Dedifferentiated amniotic fluid mesenchymal stem cell (primary cell): ENCODE measurements around the gene AQP5.

Experiments
- DNase-seq: peaks from one replicate; pipeline ENCODE4 v3.0.0-alpha.2; 2016; ENCODE audit errors: extremely low spot score

Gene AQP5

GRCh38 chr12:49950273-49951251 is 11.1 kb upstream of the AQP5 start, which contains the start of gene AQP2:
TSS of gene AQP2 (plus strand) at chr12:49950737. CDS start at chr12:49950831, 94 bp downstream.
- no peak for DNase-seq

GRCh38 chr12:49951411-49952240 is 10.0 kb upstream of the AQP5 start:
- DNase-seq = no peak

DNA sequence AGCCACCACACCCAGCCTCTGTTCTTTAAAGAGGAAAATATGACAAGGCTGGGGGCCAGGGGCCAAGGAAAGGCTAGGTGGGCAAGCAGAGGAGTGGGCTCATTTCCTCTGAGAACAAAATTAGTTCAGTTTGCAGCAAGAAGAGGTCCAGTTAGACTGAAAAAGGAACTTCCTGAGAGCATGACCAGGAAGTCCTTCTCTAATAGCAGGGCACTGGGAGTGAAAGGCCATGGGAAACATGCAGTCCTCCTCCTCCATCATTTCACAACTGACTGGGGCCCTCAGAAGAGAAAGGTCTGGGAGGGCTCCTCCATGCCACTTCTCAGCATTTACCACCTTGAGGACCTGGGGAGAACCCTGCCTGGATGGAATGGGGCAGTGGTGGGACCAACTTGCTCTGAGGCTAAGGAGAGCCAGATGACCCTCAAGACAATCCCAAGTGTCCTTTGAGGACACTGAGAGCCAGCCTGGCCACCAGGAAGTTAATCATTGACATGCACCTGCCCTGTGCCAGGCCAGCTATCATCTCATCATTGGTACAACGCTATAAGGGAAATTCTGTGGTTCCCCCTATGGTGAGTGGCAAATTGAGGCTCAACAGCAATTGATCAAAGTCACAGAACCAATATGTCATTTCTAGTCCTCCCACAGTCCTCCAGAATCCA is 9.1 kb upstream of the AQP5 start:
- no peak for DNase-seq

- no peak for DNase-seq
Observed at GRCh38 chr12:49953151-49953550, 8.5 kb upstream of the AQP5 start.

- no peak for DNase-seq
Observed at GRCh38 chr12:49953961-49954846, 7.5 kb upstream of the AQP5 start.

DNA sequence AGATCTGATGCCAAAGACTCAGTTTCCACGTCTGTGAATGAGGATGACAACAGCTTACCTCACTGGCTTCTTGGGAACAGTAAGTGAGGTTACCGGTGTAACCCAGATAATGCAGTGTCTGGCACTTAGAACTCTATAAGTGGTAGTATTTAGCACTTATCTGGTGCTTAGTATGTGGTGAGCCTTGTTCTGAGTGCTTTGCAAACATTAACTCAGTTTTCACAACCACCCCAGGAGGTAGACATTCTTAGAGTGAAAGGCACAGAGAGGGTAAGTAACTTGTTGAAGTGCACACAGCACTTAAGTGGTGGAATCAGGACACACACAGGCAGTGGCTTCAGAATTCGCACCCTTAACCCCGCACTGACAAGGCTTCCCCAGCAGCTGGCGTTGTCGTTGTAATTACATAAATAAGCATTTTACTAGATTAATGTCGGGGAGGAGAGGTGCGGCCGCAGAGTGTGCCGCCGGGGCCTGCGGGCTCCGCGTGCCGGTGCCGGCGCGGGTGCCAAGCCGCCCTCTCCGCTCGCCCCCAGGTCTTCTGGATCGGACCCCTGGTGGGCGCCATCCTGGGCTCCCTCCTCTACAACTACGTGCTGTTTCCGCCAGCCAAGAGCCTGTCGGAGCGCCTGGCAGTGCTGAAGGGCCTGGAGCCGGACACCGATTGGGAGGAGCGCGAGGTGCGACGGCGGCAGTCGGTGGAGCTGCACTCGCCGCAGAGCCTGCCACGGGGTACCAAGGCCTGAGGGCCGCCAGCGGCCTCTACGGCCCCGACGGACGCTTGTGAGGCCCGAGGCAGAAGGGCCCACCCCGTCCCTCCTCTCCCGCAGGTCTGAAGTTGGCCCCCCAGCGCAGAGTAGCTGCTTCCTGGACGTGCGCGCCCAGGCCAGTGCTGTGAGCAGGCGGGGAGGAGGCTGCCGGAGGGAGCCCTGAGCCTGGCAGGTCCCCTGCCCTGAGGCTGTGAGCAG is 6.5 kb upstream of the AQP5 start:
- DNase-seq = no peak

- no peak for DNase-seq
Observed at GRCh38 chr12:49955899-49956662, 5.6 kb upstream of the AQP5 start.

GRCh38 chr12:49956663-49957569 is 4.8 kb upstream of the AQP5 start:
- no peak for DNase-seq

DNA sequence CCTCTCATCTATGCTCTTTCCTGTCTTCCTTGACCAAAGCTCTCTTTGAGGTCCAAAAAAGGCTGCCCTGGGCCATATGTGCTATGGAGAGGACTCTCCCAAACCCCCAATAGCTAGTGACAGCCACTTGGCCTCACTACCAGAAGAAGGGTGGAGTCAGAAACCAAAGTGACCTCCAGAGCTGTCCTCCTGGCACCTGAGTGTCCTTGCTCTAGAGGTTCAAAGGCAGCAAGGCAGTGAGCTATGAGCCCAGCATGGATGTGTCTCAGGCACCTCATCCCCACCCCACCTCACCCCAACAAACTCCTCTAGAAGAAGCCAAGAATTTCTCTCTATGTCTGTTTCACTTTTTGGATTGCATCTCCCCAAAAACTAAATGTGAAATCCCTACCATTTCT is 4.1 kb upstream of the AQP5 start:
- no peak for DNase-seq

GRCh38 chr12:49959685-49960473 is 1.8 kb upstream of the AQP5 start:
- DNase-seq = no peak

GRCh38 chr12:49960474-49961110 is 1.1 kb upstream of the AQP5 start:
- DNase-seq = no peak

DNA sequence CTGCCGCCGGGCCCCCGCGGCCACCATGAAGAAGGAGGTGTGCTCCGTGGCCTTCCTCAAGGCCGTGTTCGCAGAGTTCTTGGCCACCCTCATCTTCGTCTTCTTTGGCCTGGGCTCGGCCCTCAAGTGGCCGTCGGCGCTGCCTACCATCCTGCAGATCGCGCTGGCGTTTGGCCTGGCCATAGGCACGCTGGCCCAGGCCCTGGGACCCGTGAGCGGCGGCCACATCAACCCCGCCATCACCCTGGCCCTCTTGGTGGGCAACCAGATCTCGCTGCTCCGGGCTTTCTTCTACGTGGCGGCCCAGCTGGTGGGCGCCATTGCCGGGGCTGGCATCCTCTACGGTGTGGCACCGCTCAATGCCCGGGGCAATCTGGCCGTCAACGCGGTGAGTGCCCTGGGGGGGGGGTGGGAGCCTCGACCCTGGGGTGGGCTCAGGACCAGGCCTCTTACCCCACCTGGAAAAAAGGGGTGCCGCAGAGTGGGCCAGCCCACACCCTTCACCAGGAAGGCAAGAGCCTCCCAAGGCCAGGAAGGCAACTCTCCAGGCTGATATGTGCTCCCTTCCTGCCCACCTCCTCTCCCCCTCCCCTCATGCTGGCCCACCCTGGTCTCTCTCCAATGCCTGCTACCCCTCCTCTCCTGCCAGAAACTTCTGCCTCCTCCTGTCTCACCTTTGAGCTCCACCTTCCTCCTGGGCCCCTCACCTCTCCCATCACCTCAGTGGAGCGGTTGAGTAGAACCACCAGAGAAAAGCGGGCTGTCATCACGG is 507 bp downstream of the AQP5 start:
- no peak for DNase-seq

DNA sequence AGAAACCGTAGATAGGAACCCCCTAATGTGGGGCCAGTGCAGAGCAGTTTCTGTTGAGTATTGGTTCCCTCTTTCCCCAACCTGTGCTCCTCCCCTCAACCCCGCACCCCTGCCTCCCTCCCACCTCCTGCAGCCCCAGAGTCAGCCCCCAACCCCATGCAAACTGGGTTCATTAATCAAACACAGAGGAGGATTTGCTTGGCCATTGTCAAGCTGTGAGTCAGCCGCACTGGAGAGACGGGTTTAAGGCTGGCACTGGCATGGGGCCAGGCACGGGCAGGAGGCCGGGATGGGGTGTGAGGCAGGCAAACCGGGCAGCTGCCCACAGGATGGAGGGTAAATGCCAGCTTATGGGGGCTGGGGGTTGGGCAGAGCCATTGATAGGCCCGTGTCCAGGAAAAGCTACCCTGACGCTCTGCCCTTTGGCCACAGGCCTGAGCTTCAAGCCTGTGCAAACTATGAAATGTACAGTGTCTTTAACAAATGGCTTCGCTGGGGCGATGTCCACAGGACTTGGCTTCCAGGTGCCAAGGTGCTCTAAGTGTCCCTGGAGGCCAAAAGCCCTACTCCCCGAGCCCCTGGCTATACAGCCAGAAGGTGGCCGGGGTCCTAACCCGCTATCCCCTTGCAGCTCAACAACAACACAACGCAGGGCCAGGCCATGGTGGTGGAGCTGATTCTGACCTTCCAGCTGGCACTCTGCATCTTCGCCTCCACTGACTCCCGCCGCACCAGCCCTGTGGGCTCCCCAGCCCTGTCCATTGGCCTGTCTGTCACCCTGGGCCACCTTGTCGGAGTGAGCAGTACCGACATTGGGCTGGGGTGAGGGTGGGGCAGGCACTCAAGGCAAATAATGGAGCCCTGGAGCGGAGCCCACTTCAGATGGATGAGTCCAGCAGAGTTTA is 1.4 kb downstream of the AQP5 start:
- peak; percentile 31 for DNase-seq

GRCh38 chr12:49963976-49964815 is 2.5 kb downstream of the AQP5 start:
- DNase-seq = no peak
